HTERT RPE-1 (cell line): ENCODE results near the gene AMER3.
"Not testable (repeated sequence)": the region's sequence is repeated elsewhere in the genome, so short reads cannot be mapped to it uniquely, and the experiment has no call there.

ENCODE experiments used
- in situ Hi-C: fragments of 300-500 bp; cut with MboI; formaldehyde crosslinking; loops from 4 replicates; pipeline ENCODE4 v1.14.3; 2020; ENCODE audit warnings: low sequenced_read_pairs

Gene AMER3

GRCh38 chr2:130755256-130756052 is at the start of gene AMER3:
Gene AMER3, plus strand, starts transcription at chr2:130755540. Its CDS starts 6,533 bp downstream, at chr2:130762073.
- in situ Hi-C loops: no loop called here

GRCh38 chr2:130714795-130715194 is 40.5 kb upstream of the AMER3 start:
- in situ Hi-C loops: not testable (repeated sequence)

- in situ Hi-C loops: no loop called here
Observed at GRCh38 chr2:130720036-130720435, 35.3 kb upstream of the AMER3 start.

- in situ Hi-C loops: no loop called here
Observed at GRCh38 chr2:130720528-130720927, 34.8 kb upstream of the AMER3 start.

- in situ Hi-C loops: no loop called here
Observed at GRCh38 chr2:130724455-130724854, 30.9 kb upstream of the AMER3 start.

GRCh38 chr2:130726614-130727180 is 28.6 kb upstream of the AMER3 start:
- in situ Hi-C loops: no loop called here

GRCh38 chr2:130727286-130727924 is 27.9 kb upstream of the AMER3 start:
- in situ Hi-C loops: no loop called here

- in situ Hi-C loops: no loop called here
Observed at GRCh38 chr2:130728007-130728454, 27.3 kb upstream of the AMER3 start.

GRCh38 chr2:130728549-130729316 is 26.6 kb upstream of the AMER3 start, which contains the start of gene GPR148:
Gene GPR148, plus strand, starts transcription at chr2:130729070. Its CDS starts 82 bp downstream, at chr2:130729152.
- in situ Hi-C loops: no loop called here

- in situ Hi-C loops: no loop called here
Observed at GRCh38 chr2:130729322-130730299, 25.7 kb upstream of the AMER3 start.

- in situ Hi-C loops: not testable (repeated sequence)
Observed at GRCh38 chr2:130732257-130732656, 23.1 kb upstream of the AMER3 start.

GRCh38 chr2:130735200-130735599 is 20.1 kb upstream of the AMER3 start:
- in situ Hi-C loops: no loop called here

- in situ Hi-C loops: no loop called here
Observed at GRCh38 chr2:130736487-130736886, 18.9 kb upstream of the AMER3 start.

- in situ Hi-C loops: no loop called here
Observed at GRCh38 chr2:130737592-130737991, 17.7 kb upstream of the AMER3 start.

- in situ Hi-C loops: no loop called here
Observed at GRCh38 chr2:130740671-130741070, 14.7 kb upstream of the AMER3 start.

- in situ Hi-C loops: no loop called here
Observed at GRCh38 chr2:130743278-130743677, 12.1 kb upstream of the AMER3 start.

GRCh38 chr2:130744287-130745117 is 10.8 kb upstream of the AMER3 start:
- in situ Hi-C loops: no loop called here

GRCh38 chr2:130749078-130749477 is 6.3 kb upstream of the AMER3 start:
- in situ Hi-C loops: no loop called here

- in situ Hi-C loops: no loop called here
Observed at GRCh38 chr2:130749641-130750040, 5.7 kb upstream of the AMER3 start.
